M059J (cell line): ENCODE results near the gene SFXN3. TPM values are rescaled to one million over a fixed set of nuclear protein-coding genes. Genes with fewer than 3 reads are reported as not detected.

ENCODE experiments used
- DNase-seq: peaks from one replicate; pipeline ENCODE4 v3.0.0-alpha.2; 2012; ENCODE audit warnings: low read depth
- total RNA-seq: library from RNA; depleted of rRNA; stranded (reverse); fragments of >200 nt; shearing (Covaris generic); gene quantifications from 2 replicates; pipeline ENCODE4 v1.2.3, GENCODE V29; 2014

The SFXN3 gene
- total RNA-seq, 1 experiment from 2014 or later: 58.0 TPM

DNA sequence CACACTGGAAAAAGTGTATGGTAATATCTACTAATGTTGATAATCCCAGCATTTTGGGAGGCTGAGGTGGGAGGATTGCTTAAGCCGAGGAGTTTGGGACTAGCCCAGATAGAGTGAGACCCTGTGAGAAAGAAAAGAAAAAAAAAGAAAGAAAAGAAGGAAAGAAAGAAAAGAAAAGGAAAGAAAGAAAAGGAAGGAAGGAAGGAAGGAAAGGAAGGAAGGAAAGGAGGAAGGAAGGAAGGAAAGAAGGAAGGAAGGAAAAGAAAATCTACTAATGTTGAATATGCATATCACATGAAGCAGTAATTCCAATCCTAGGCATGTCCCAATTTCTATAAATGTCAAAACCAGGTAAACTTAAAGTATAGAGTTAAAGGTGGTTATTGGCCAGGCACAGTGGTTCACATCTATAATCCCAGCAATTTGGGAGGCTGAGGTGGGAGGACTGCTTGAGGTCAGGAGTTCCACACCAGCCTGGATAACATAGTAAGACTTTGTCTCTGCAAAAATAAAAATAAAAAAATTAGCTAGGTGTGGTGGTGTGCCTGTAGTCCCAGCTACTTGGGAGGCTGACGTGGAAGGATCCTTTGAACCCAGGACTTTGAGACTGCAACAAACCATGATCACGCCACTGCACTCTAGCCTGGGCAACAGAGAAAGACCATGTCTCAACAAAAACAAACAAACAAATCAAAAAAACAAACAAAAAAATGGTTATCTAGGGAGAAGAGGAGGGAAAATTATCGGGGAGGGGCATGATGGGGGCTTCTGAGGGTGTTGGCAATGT, 25.5 kb downstream of the SFXN3 start:
- no peak for DNase-seq

DNA sequence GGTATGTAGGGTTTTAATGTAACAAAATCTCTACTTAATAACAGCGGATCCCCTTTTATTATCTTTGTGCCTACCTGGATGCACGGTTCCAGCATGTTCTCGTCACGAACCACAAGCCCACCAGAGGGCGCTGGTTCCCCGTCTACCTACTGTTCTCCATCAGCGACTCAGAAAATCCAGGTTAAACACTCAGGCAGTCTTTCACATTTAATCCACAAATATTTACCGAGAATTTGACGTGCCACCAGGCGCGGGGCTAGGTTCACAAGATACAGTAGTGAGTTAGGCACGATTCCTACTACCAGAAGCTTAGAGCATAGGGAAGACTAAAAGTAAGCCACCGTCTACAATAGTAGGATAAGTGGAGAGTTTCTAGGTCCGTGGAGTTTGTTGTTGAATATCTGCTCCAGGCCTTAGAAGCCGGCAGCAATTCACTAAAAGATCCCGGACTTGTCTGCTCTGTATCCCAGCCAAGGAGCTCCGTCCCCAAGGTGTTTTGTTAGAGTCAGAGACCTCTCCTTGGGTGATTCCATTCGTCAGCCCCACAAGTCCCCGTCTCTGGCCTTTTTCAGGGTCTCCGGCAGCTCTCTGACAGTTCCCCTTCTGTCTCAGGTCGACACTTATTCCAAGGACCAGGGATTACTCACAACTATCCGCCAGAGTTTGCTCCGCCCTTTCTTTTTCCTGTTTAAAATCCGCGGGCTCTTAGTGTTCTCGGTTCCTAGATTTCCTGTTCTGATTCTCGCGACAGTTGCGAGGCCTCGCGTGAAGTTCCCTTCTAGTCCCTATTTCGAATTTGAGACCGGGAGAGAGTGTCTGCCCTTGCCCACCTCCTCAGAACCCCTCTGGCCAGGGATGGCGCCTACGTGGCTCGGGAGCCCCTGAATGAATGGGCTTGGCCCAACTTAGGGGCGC, 29.3 kb downstream of the SFXN3 start:
- peak; percentile 97 for DNase-seq

DNA sequence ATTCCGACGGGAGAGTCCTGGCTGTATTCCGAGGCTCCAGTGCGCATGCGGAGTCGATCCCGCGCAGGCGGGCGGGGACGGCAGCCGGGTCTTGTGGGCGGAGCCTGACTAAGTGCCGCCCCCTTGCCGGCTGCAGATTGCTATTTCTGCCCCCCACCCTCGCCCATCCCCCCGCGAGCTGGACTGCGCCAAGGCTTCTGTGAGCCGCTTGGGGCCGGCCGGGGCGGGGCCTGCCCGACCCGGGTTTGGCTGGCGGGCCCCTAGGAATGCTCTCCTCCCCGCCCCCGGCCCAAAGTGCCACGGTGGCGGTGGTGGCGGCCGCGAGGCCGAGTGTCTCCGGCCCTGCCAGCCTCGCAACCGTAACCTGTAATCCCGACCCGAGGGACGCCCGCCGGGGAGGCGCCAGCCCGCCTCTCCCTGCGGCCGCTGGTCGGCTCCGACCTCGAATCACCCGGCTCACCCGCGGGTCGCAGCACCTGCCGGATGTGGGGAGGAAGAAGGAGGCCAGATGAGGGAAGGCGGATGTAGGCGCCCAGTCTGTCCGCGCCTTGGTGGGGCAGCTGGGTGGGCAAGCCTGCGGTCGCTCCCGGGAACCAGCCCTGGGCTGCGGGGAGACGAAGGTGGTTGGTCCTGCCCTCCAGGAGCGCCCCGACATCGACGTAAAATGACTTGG, 30.1 kb downstream of the SFXN3 start:
- DNase-seq: peak; percentile 90

DNA sequence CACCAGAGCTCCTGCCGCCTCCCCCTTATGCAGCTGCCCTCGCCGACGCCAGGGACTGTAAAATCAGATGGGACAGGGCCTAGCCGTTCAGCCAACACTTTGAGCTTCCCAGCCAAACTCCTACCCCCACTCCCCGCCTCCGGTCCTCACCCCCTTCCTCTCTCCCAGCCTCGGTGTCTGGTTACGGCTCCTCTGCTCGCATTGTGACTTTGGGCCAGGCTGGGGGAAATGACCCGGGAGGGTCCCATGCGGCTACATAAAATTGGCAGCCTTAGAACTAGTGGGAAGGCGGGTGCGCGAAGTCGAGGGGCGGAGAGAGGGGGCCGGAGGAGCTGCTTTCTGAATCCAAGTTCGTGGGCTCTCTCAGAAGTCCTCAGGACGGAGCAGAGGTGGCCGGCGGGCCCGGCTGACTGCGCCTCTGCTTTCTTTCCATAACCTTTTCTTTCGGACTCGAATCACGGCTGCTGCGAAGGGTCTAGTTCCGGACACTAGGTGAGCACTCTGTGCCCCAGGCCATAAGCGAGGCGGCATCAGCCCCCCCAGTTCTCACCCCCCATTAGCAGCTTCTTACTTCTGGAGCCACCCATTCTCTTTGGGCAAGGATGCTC, 30.7 kb downstream of the SFXN3 start, which contains the start of gene KAZALD1:
TSS of gene KAZALD1 (plus strand) at position 366 of the 608 bp plus-strand sequence. CDS start 604 bp downstream, outside the sequence.
- peak; percentile 60 for DNase-seq

DNA sequence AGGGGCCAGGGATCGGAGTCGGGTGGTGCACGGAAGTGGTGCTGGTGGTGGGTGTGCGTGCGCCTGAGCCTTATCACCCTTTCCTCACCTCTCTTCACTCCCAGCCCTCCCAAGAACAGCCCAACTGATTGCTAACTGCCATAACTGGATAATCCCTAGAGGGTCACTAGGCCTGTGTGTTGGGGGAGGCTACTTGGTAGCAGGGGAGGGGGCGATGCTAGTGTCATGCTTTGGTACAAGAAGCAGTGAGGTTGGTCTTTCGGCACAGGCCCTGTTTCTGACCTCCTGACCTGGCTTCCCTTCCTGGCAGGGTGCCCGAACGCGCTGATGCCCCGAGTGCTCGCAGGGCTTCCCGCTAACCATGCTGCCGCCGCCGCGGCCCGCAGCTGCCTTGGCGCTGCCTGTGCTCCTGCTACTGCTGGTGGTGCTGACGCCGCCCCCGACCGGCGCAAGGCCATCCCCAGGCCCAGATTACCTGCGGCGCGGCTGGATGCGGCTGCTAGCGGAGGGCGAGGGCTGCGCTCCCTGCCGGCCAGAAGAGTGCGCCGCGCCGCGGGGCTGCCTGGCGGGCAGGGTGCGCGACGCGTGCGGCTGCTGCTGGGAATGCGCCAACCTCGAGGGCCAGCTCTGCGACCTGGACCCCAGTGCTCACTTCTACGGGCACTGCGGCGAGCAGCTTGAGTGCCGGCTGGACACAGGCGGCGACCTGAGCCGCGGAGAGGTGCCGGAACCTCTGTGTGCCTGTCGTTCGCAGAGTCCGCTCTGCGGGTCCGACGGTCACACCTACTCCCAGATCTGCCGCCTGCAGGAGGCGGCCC, 31.4 kb downstream of the SFXN3 start:
- no peak for DNase-seq

DNA sequence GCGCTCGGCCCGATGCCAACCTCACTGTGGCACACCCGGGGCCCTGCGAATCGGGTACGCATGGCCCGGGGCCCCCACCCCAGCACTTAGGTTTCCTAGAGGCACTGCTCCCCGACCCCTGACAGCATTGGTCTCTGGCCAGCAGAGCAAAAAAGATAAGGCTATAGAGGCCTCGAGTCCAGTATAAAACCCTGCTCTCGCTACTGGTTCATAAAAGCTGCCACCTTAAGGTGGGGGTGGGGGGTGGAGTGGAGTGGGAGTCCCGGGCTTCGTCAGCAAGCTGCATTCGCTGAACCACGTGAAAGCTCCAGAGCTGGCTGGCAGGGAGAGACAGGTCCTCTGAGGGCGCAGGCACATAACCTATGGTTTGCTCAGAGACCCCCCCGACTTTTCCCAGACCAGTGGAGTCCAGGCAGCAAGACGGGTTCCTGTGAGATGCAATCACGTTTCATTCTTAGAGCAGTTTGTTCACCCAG, 32.1 kb downstream of the SFXN3 start:
- no peak for DNase-seq

DNA sequence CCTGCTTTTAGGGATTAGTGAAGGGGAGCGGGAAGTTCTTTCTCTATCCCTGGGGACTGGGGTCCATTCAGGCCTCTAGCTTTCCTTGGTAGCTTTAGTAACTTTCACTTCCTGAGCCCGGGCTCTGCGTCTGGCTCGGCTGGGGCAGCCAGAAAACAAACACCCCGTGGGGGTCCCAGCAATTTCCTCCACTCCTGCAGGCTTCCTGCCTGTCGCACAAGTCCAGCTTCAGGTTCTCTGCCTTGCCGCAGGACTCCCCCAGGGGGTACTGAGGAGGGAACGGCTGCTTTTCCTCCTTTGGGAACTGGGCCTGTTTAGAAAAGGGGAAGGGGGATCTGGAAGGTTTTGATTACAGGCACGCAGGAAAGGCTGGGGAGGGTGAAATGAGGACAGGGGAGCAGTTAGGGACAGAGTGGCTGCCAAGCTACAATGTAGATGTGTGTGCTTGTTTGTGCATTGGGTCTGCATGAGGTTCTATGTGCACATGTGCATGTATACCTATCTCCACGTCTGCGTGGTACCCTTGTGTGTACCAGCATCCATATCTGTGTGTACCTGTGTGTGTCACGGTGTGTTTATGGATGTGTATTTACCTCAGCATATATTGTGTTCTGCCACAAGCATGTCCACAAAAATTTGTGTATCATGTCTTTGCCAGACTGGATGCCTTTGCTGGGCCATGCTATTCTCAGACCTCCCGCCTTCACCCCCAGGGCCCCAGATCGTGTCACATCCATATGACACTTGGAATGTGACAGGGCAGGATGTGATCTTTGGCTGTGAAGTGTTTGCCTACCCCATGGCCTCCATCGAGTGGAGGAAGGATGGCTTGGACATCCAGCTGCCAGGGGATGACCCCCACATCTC, 32.7 kb downstream of the SFXN3 start:
- DNase-seq: no peak

DNA sequence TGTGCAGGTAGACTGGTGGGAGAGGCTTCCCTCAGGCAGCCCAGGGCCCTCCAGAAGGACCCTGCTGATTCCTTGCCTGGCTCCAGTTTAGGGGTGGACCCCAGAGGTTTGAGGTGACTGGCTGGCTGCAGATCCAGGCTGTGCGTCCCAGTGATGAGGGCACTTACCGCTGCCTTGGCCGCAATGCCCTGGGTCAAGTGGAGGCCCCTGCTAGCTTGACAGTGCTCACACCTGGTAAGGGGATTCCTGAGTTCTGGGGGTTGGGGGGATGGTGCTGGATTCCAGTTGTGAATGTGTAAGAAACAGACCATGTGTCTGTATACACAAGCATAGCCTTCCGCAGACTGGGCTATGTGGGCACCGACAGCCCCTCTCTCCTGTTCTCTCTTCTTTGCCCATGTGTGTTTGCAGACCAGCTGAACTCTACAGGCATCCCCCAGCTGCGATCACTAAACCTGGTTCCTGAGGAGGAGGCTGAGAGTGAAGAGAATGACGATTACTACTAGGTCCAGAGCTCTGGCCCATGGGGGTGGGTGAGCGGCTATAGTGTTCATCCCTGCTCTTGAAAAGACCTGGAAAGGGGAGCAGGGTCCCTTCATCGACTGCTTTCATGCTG, 33.5 kb downstream of the SFXN3 start:
- no peak for DNase-seq

DNA sequence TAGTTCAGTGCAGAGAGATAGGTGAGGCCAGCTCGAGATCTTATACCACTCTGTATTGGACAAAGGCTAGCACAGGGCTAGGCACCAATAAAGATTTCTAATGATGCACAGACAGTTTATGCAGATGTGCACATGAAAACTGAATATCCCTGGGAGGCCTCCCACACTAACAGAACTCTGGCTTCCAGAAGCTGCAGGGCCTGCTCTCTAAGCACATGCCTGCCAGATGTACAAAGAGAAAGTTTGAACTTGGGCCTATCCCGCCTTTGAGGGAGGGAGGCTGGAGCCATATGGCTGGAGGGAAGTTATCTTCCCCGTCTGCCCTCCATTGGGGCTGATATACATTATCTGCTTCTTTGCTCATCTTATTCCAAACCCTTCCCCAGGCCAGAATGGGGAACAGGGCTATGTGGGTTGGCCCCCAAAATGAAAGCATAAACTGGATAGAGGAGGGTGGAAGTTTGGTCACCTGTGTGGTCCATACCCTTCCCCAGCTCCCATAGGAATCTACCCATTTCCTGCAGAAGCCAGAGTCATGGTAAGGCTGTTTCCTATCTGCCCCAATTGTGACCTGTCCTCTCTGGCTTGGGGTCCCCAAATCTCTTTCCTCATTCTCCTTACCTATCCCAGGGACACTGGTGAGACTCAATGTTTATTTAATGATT, 34.6 kb downstream of the SFXN3 start:
- no peak for DNase-seq

DNA sequence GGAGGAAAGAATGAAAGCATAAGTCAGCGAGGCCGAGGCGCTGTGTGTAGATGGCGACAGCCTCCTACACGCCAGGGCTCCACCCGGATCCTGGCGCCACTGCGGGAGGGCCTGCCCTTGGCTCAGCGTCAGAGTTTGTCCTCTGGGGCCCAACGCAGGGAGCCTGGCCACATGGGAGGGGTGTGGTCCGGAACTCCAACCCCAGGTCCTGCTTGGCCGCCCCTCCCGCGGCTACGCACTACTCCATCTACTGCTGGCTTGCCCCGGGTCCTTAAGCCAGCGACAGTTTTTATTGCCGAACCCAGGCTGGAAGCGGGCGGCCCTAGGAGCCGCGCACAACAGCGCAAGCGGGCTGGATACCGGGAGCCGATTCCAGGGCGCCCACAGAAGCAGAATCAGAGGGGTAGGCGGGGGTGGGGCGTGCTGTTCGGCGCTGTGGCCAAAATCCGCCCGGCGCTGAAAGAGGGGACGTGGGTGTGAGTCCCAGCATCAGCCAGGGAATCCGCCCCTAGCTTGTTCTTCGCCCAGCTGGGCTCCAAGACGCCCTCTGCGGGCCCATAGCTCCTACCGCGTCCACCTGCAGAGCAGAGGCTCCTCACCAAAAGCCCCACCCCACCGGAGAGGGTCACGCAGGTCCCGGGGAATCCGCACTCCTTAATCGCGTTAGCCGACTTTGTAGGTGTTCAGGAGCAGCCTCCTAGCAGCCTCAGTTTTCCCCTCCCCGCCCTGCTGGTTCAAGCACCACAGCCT, 35.3 kb downstream of the SFXN3 start:
- DNase-seq: peak; percentile 83

DNA sequence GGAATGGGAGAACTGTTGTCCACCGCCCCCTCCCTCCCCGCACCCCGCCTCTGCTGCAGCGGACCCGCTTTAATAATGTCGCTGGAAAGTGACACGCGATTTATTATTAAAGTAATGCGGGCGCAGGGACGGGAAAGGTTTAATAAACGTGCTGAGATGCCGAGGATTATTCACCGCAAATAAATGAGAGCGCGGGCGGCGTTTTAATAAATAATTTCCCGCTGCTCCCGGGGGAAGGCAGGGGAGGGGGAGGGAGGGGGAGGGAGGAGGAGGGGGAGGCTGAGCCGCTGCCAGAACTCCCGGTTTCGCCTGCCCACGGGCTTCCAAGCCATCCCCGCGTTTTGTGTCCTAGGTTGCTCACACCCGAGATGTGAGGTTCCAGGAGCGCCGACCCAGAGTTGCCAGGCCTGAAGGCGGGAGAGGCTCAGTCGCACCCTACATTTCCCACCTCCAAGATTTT, 35.9 kb downstream of the SFXN3 start:
- no peak for DNase-seq

DNA sequence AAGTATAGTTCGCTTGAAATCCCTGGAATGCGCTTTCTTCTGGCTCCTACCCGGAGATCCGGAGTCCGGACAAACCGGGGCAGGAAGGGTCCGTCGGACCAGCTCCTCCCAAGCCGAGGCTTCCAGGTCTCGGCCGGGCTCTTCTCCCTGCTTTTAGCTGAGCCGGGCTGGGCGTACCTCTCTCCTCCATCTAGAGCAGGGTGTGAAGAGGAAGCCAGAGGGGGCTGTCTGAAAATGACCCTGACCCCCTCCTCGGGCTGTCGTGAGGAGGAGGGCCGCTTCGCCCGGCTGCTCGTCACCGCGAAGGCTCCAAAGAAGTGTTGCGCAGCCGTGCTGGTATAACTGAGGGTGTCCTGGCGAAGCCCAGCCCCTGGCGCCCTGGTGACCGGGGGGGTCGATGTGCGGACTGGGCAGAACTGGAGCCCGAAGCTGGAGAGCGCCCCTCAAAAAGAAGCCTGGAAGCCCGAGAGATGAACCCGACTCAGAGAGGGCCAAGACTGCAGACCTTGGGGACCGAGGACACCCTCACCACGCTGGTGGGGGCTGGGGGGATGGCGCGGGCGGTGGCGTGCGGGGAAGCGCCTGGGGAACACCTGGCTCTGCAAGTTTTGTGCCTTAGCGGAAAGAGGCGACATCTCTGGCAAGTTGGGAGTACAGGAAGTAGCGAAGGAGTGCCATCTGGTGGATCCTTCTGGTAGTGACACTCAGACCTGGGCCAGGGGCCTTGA, 36.5 kb downstream of the SFXN3 start:
- DNase-seq: peak; percentile 84

DNA sequence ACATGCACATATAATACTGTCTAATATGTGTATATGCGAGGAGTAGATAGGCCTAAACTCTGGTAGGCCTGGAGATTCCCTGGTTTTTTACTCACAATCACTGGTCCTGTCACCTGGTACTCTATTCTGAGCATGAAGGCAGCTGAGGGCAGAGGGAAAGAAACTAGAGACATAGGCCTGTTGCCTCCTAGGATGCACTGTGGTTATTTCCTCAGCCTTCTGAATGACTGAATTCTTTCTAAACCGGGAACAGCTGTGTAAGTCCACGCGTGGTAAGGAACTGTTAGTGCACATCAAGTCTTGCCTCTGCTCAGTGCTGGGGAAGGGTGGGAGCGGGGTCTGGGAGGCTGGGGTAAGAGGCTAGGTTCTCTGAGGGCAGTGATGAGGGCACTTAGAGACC, 38.4 kb downstream of the SFXN3 start:
- DNase-seq: no peak

DNA sequence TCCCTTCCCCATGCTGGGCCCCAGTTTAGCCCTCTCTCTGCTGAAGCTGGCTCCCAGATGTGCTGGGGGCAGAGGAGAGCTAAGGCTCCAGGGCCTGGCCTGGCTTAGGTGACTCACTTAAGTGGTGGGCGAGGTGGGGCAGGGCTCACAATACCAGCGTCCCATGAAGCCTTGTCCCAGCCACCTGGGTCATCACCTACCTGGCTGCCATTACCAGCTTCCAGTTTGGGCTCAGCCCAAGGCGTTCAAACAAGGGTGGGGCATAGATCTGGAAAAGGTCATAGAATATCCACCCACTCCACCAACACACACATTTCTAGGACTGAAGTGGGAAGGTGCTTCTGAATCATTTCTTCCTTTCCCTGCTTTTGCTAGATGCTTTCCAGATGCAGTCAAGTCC, 39.1 kb downstream of the SFXN3 start:
- no peak for DNase-seq

DNA sequence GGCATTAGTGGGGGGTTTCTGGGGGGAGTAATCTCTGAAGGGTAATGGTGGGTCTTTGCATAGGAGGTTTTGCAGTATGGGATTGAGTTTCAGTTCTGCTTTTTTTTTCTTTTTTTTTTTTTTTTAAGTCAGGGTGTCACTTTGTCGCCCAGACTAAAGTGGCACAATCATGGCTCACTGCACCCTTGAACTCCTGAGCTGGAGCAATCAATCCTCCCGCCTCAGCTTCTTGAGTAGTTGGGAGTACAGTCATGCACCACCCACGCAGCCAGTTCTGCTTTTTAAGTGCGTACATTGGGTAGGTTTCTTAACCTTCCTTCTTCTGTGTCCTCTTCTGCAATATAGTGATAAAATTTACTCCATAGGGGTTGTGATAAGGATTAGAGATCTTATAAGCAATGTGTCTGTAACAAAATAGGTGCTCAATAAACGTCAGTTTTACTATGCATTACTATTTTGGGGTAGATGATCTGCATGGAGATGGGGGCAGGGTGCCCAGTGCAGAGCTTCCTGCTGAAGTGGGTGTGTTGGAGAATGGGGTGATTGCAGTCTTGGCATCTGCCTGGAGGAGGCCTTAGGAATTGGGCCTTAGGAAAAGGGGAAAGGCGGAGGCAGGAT, 40.3 kb downstream of the SFXN3 start:
- DNase-seq: no peak

DNA sequence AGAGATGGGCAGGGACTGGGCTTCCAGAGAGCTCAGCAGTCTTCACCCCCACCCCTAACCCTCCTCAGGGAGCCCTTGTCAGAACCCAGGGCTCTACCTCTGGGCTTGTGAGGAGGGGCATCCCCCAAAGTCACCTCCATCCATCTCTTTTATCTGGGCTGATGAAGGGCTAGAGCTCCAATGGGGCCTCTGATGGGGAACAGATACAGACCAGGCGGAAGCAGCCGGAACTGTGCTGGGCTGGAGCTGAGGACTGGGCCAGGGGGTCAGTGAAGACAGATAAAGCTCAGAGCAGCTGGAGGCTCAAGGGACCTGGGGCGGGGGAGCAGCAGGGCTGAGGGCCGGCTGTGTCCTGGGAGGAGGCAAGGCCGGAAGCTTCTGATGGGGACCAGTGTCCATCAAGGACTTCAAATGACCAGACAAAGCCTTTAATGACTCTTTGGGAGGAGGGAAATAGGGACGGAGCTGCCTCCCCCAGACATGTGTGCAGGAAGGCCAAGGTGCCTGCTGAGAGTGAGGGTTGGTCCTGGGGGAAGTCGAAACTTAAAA, 40.9 kb downstream of the SFXN3 start:
- DNase-seq: no peak
